Neuronal stem cell (in vitro differentiated cells): ENCODE data around the gene ZNF609.
A peak's percentile ranks its signal among the peaks of the same experiment; 100 is the strongest.

Experiments
- DNase-seq: peaks from one replicate; pipeline ENCODE4 v3.0.0-alpha.2; 2013; ENCODE audit warnings: low spot score
- H2AFZ ChIP-seq: one replicate; pipeline ENCODE4 v1.6.1; 2013; ENCODE audit warnings: mild to moderate bottlenecking, low read length, inconsistent platforms
- H2AK5ac ChIP-seq: 2 replicates; pipeline ENCODE4 v1.6.1; 2013; ENCODE audit warnings: low read depth, mild to moderate bottlenecking, inconsistent platforms, low read length, moderate library complexity, mixed read lengths
- H2BK120ac ChIP-seq: 2 replicates; pipeline ENCODE4 v1.6.1; 2013; ENCODE audit warnings: low read depth, mild to moderate bottlenecking, inconsistent platforms, low read length, moderate library complexity, mixed read lengths
- H2BK12ac ChIP-seq: one replicate; pipeline ENCODE4 v1.6.1; 2013; ENCODE audit warnings: low read length, inconsistent platforms
- H2BK15ac ChIP-seq: 2 replicates; pipeline ENCODE4 v1.6.1; 2013; ENCODE audit warnings: mild to moderate bottlenecking, low read length, inconsistent platforms, mixed read lengths
- H2BK5ac ChIP-seq: one replicate; pipeline ENCODE4 v1.6.1; 2013; ENCODE audit warnings: inconsistent platforms, mild to moderate bottlenecking, low read length, moderate library complexity
- H3K14ac ChIP-seq: one replicate; pipeline ENCODE4 v1.6.1; 2013; ENCODE audit warnings: low read length, inconsistent platforms
- H3K18ac ChIP-seq: 2 replicates; pipeline ENCODE4 v1.6.1; 2013; ENCODE audit warnings: low read length, inconsistent platforms
- H3K23ac ChIP-seq: 2 replicates; pipeline ENCODE4 v1.6.1; 2013; ENCODE audit warnings: low read depth, mild to moderate bottlenecking, mixed read lengths, low read length, inconsistent platforms; ENCODE audit not compliant: poor library complexity
- H3K27ac ChIP-seq: replicated peaks from 3 replicates; pipeline ENCODE4 v1.5.1; 2013; ENCODE audit warnings: low read length, inconsistent platforms
- H3K27me3 ChIP-seq, 3 experiments: 2 replicates each; pipeline ENCODE4 v1.6.1; 2013; ENCODE audit warnings: low read length in 3 of 3, mild to moderate bottlenecking in 2 of 3, inconsistent platforms in 1 of 3, low read depth in 1 of 3, mixed read lengths in 1 of 3, moderate library complexity in 1 of 3; ENCODE audit not compliant: control insufficient read depth in 3 of 3, insufficient read depth in 3 of 3
- H3K36me3 ChIP-seq, 2 donors: replicated peaks in 1 of 2; 2 replicates each; pipeline ENCODE4 v1.6.1; 2013; ENCODE audit warnings: low read length in 2 of 2; ENCODE audit not compliant: control insufficient read depth in 2 of 2, insufficient read depth in 2 of 2
- H3K4ac ChIP-seq: 2 replicates; pipeline ENCODE4 v1.6.1; 2013; ENCODE audit warnings: inconsistent platforms, mild to moderate bottlenecking, low read length, moderate library complexity
- H3K4me1 ChIP-seq, 2 donors: 1 replicate in 1 of 2; 2 replicates in 1 of 2; pipeline ENCODE4 v1.6.1; 2013; ENCODE audit warnings: low read length in 2 of 2, low read depth in 1 of 2; ENCODE audit not compliant: control insufficient read depth in 2 of 2, insufficient read depth in 1 of 2
- H3K4me2 ChIP-seq: one replicate; pipeline ENCODE4 v1.6.1; 2013; ENCODE audit warnings: mild to moderate bottlenecking, low read length, inconsistent platforms; ENCODE audit not compliant: insufficient read depth, poor library complexity, severe bottlenecking
- H3K4me3 ChIP-seq, 2 donors: 2 replicates each; pipeline ENCODE4 v1.5.1; 2013; ENCODE audit warnings: low read length in 2 of 2, mild to moderate bottlenecking in 2 of 2, inconsistent platforms in 1 of 2, moderate library complexity in 1 of 2
- H3K79me1 ChIP-seq: one replicate; pipeline ENCODE4 v1.6.1; 2013; ENCODE audit warnings: low read depth, mild to moderate bottlenecking, inconsistent platforms, low read length, moderate library complexity
- H3K9ac ChIP-seq: one replicate; pipeline ENCODE4 v1.6.1; 2013; ENCODE audit warnings: mild to moderate bottlenecking, low read depth, low read length, inconsistent platforms; ENCODE audit not compliant: poor library complexity
- H3K9me3 ChIP-seq, 2 donors: replicated peaks in 1 of 2; 2 replicates each; pipeline versions ENCODE3 to v1.6.1; 2013; ENCODE audit warnings: low read length in 2 of 2, mild to moderate bottlenecking in 2 of 2, inconsistent platforms in 1 of 2, low read depth in 1 of 2, mixed read lengths in 1 of 2, moderate library complexity in 1 of 2; ENCODE audit not compliant: control insufficient read depth in 2 of 2, insufficient read depth in 1 of 2
- H4K8ac ChIP-seq: one replicate; pipeline ENCODE4 v1.6.1; 2013; ENCODE audit warnings: low read depth, mild to moderate bottlenecking, inconsistent platforms, low read length, moderate library complexity
- H4K91ac ChIP-seq: one replicate; pipeline ENCODE4 v1.6.1; 2013; ENCODE audit warnings: low read length, low read depth, mild to moderate bottlenecking, inconsistent platforms; ENCODE audit not compliant: poor library complexity
- WGBS, 2 donors: extraction: QIAGEN DNeasy Blood & Tissue Kit; methylation state at CpG; one replicate each; pipeline ENCODE4 v1.1.7; 2013; ENCODE audit warnings: missing lambda C conversion rate in 2 of 2, mixed read lengths in 1 of 2; ENCODE audit not compliant: insufficient read length in 2 of 2, insufficient replicate concordance in 1 of 2; ENCODE audit errors: extremely low coverage in 2 of 2; 5-methylcytosine and 5-hydroxymethylcytosine counted together

ZNF609 gene

DNA sequence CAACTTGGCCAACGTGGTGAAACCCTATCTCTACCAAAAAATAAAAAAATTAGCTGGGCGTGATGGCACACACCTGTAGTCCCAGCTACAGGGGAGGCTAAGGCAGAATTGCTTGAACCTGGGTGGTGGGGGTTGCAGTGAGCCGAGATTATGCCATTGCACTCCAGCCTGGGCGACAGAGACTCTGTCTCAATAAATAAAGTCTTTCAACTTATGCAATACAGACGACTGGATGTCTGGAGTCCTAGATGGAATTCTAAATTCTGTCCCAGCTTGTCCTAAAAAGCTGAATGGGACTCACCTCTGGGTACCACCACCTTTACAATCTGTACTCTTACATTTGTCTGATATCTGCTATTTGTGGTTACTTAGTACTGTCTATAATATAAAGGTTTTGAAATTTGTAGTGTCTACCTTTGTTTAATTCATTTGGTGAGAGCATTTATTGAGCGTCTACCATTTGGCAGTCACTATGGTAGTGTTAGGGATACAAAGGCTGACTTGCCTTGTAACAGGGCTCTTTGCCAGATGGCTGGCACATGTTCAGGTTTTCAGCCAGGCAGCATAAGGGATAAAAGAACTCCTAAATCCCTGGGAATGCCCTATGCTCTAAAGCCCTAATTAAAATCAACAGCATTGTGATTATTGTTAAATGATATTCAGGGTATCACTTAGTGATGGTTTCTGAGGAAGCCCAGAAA is 7.2 kb upstream of the ZNF609 start:
- Histone ChIP-seq H2AFZ (no peak overlapping the region), H3K4ac (no peak overlapping the region), H4K91ac (no peak overlapping the region), H2AK5ac (no peak overlapping the region), H2BK120ac (no peak overlapping the region), H3K27me3 (no peaks in the 10 kb centered on the region), H2BK5ac (no peak overlapping the region), H3K9ac (no peak overlapping the region), H2BK15ac (no peak overlapping the region), H3K4me2 (no peak overlapping the region), H2BK12ac (no peak overlapping the region), H3K4me1 (peaks cover 30 to 47% of the 10 kb centered on the region in 2 donors), H3K18ac (no peak overlapping the region), H4K8ac (no peak overlapping the region), H3K23ac (no peak overlapping the region), H3K79me1 (no peaks in the 10 kb centered on the region), H3K14ac (no peak overlapping the region), H3K4me3 (no peak overlapping the region), H3K9me3 (no peaks in the 10 kb centered on the region), H3K27ac (no peak overlapping the region), H3K36me3 (peaks cover 0 to 18% of the 10 kb centered on the region in 2 donors)
- no CpG with 5 or more reads among the region's 6 CpGs for WGBS, 2 donors
- DNase-seq = no peak

DNA sequence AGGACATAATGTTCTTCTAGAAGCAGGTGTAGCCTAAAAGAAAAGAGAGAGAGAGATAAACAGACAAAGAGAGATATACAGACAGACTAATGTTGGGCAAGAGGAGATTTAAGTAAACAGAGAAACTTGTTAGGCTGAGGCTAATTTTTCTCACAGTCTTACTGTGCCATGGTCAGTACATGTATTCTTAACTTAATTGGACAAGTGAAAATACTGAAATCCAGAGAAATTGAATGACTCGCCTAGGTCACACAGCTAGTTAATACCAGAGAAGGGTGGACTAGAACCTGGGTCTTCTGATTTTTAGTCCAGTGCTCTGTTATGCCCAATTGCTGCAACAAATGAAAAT is 6.7 kb upstream of the ZNF609 start:
- Histone ChIP-seq H2AFZ (no peak overlapping the region), H2BK5ac (no peak overlapping the region), H3K36me3 (peaks cover 0 to 13% of the 10 kb centered on the region in 2 donors), H2AK5ac (no peak overlapping the region), H4K8ac (no peak overlapping the region), H3K79me1 (no peaks in the 10 kb centered on the region), H2BK15ac (no peak overlapping the region), H3K27me3 (no peaks in the 10 kb centered on the region), H3K18ac (no peak overlapping the region), H4K91ac (no peak overlapping the region), H3K4me2 (no peak overlapping the region), H3K14ac (no peak overlapping the region), H3K4me3 (no peak overlapping the region), H3K27ac (peak overlapping the region; percentile 25), H2BK120ac (no peak overlapping the region), H3K9me3 (no peaks in the 10 kb centered on the region), H2BK12ac (no peak overlapping the region), H3K4ac (no peak overlapping the region), H3K23ac (no peak overlapping the region), H3K9ac (no peak overlapping the region), H3K4me1 (peaks cover 30 to 47% of the 10 kb centered on the region in 2 donors)
- DNase-seq = no peak
- WGBS, 2 donors = no CpG with 5 or more reads among the region's 1 CpG

DNA sequence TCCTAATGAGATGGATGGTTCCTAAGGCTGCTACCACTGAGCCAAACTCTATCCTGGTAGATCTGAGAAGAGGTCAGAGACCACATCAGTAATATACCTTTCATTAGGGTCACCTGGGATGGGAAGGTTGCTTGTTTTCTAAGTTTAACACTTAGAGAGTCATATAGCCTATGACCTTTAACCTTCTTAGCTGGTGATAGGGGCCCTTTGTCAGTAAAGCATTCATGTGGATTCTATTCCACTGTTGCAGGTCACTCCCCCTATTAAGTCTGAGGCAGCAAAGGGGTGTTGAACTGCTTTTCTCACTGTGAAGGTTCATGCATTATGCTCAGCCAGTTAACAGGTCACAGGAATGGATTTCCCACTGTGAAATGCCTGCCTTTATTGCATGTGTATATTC is 6.1 kb upstream of the ZNF609 start:
- Histone ChIP-seq H3K9ac (no peak overlapping the region), H3K14ac (no peak overlapping the region), H4K91ac (no peak overlapping the region), H3K79me1 (no peaks in the 10 kb centered on the region), H3K36me3 (peaks cover 0 to 15% of the 10 kb centered on the region in 2 donors), H3K18ac (no peak overlapping the region), H3K27me3 (no peaks in the 10 kb centered on the region), H4K8ac (no peak overlapping the region), H3K4me3 (no peak overlapping the region), H2BK5ac (no peak overlapping the region), H2AFZ (no peak overlapping the region), H3K4me1 (peaks cover 33 to 47% of the 10 kb centered on the region in 2 donors), H3K4me2 (peak overlapping the region; percentile 26), H3K23ac (no peak overlapping the region), H2BK120ac (no peak overlapping the region), H2AK5ac (no peak overlapping the region), H2BK15ac (no peak overlapping the region), H3K4ac (no peak overlapping the region), H3K27ac (peak overlapping the region; percentile 25), H3K9me3 (no peaks in the 10 kb centered on the region), H2BK12ac (no peak overlapping the region)
- DNase-seq = peak; percentile 71

DNA sequence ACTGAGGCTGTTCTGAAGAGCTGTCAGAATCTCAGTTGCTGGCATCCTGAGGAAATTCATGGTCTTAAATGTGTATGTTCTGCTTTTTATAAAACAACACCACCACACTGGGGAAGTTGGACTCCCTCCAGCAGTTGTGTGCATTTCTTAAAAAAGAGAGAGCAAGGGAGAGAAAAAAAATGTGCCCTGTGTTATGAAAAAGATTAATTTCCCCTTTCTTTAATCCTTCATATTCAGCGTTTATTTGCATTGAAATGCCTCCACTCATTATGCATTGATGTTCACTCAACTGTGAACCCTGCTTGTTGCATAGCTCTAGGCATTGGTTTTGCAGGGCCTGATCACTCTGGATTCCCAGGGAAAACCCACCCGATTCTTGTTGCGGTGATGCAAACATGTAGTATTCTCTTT is 4.4 kb upstream of the ZNF609 start:
- no peak overlapping the region for H3K4ac ChIP-seq
- H3K4me3 ChIP-seq = no peak overlapping the region
- H3K18ac ChIP-seq = no peak overlapping the region
- H2AK5ac ChIP-seq = no peak overlapping the region
- H2BK12ac ChIP-seq = no peak overlapping the region
- no peak overlapping the region for H4K91ac ChIP-seq
- H2AFZ ChIP-seq = no peak overlapping the region
- peaks cover 0 to 5% of the 10 kb centered on the region in 2 donors for H3K36me3 ChIP-seq
- peaks cover 36 to 49% of the 10 kb centered on the region in 2 donors for H3K4me1 ChIP-seq
- H3K4me2 ChIP-seq = peak overlapping the region; percentile 13
- H2BK15ac ChIP-seq = no peak overlapping the region
- H4K8ac ChIP-seq = no peak overlapping the region
- WGBS, 2 donors = no CpG with 5 or more reads among the region's 3 CpGs
- peak overlapping the region; percentile 70 for H3K27ac ChIP-seq
- H3K14ac ChIP-seq = no peak overlapping the region
- DNase-seq = no peak
- H3K9ac ChIP-seq = no peak overlapping the region
- H2BK5ac ChIP-seq = no peak overlapping the region
- H3K79me1 ChIP-seq = no peaks in the 10 kb centered on the region
- H3K23ac ChIP-seq = no peak overlapping the region
- no peaks in the 10 kb centered on the region for H3K9me3 ChIP-seq
- no peaks in the 10 kb centered on the region for H3K27me3 ChIP-seq
- H2BK120ac ChIP-seq = no peak overlapping the region
